HL-60 (cell line): ENCODE measurements around the gene AK1.

ENCODE experiments used
- CTCF ChIP-seq: IDR thresholded peaks from one replicate; pipeline ENCODE4 v1.5.1; 2011; ENCODE audit warnings: low read length, control low read depth, inconsistent platforms; ENCODE audit not compliant: insufficient read depth
- POLR2AphosphoS5 ChIP-seq: IDR thresholded peaks from 2 replicates; pipeline ENCODE4 v1.6.1; 2012; ENCODE audit warnings: low read depth

GRCh38 chr9:127856729-127857116, 20.8 kb downstream of the AK1 start:
- TF ChIP-seq POLR2AphosphoS5 (no peak), CTCF (no peak)
